ENCODE measurements around the gene DLGAP1.

- no peak for TF ChIP-seq CHD1 (IDR thresholded peaks at IDR 0.05; ENCODE audit: low read depth, low read length)
- no peak for TF ChIP-seq POLR2A (IDR thresholded peaks at IDR 0.05; ENCODE audit: control extremely low read depth in 1 of 2, low read depth in 2 of 2, low read length in 2 of 2)
- TF ChIP-seq, protein P1, sequence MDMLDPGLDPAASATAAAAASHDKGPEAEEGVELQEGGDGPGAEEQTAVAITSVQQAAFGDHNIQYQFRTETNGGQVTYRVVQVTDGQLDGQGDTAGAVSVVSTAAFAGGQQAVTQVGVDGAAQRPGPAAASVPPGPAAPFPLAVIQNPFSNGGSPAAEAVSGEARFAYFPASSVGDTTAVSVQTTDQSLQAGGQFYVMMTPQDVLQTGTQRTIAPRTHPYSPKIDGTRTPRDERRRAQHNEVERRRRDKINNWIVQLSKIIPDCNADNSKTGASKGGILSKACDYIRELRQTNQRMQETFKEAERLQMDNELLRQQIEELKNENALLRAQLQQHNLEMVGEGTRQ (IDR thresholded peaks at IDR 0.05; ENCODE audit: low read length) = no peak
- no peak for TF ChIP-seq SP1 (IDR thresholded peaks at IDR 0.05; ENCODE audit: low read depth, low read length)
Observed at GRCh38 chr18:3808985-3809780, 645.9 kb downstream of the DLGAP1 start.
